OCI-M2 (cell line): ENCODE measurements around the gene FAM241B.

Experiments
- DNase-seq: peaks from one replicate; lab custom pipeline; 2025; ENCODE audit not compliant: unreplicated experiment; lab: John Stamatoyannopoulos, UW

Gene FAM241B, protein sequence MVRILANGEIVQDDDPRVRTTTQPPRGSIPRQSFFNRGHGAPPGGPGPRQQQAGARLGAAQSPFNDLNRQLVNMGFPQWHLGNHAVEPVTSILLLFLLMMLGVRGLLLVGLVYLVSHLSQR

DNA sequence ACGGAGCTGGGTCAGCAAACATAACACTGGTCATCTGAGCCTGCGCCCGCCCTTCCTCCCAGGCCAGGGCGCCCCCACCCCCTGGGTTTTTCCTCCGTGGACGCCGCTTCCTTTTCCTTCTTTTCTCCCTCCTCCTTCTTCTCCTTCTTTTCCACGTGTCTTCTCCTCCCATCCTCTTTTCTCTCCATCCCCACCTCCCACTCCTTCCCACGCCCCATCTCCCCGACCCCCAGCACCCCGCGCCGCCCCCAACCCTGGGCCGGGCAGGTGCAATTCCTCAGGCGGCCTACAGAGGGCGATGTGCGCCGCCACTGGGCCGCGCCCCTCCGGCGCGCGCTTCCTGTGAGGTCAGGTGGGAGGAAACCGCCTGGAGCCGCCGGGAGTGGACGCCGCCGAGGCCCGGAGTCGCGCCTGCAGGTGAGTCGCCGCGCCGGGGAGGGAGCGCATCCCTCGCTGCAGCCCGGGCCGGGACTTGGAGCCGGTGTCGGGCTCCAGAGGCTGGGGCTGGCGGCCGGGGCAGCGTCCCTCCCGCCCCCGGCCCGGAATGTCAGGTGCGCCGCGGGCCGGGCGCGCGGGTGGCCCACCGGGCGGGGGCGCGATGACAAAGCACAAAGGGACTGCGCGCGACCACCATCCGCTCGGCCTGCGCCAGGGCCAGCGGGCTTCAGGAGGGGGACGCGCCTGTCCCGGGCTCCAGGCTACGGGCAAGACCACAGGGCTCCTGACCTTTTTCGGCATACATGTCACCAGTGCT is at the start of gene FAM241B:
Gene FAM241B, plus strand, starts transcription at position 351 of the 754 bp plus-strand sequence. CDS start 1,497 bp downstream, outside the sequence.
- DNase-seq, result no peak

DNA sequence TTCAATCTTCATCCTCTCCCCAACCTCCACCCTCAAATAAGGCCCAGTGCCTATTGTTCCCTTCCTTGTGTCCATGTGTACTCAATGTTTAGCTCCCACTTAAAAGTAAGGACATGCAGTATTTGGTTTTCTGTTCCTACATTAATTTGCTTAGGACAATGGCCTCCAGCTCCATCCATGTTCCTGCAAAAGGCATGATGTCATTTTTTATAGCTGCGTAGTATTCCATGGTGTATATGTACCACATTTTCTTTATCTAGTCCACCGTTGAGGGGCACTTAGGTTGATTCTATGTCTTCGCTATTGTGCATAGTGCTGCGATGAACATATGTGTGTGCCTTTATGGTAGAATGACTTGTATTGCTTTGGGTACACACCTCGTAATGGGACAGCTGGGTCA is 49.6 kb upstream of the FAM241B start:
- DNase-seq, result no peak

DNA sequence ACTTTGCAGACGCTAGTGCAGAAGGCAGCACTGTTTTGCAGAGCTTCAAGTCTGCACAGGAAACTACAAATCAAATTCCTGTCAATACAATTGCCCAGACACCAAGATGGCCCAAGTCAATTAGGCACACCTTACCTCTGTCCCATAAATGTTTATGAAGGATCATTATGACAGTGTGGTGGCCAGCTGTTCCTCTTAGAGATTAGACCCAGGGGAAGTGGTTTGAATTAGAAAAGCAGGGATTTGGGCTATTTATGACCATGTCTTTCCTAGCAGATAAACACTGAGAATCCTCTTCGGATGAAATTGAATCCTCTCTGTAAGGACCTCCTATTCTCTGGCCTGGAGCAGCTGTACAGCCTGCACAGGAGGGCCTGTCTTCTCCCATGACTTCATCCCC is 46.9 kb upstream of the FAM241B start:
- no peak for DNase-seq

DNA sequence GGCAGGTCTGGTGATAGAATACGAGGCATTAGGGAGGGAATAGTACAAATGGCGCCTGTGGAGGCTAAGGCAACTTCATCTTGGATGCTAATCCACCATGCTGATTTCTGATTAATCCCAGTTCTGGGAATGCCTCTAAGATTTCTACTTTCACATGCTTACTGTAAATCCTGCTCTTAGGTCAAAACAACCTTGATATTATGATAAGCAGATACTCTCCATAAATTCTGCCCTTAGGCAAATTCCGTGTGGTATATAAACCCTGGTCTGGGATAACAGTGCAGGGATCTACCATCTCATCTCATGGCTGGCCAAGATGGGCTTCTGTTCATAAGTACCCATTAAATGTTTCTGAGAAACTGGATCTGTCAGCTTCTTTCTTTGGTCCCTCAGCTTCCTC is 45.4 kb upstream of the FAM241B start:
- no peak for DNase-seq

DNA sequence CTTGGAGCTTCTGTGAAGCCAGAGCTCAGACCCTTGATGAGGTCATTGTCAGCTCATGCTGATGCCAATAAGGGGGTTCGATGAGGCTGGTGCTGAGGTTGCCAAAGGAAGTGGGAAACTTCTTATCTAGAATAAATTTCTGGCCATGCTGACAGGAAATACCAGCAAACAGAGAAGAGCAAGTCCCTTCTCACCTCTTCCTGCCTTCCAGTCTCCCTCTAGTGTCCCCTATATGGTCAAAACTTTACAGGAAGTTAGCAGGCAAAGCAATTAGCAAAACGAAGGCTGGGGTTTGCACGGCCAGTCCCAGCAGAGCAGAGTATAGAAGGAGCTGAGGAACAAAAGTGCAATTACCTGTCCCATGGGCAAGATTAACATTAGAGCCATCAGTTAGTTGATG is 41.7 kb upstream of the FAM241B start:
- DNase-seq, result no peak

DNA sequence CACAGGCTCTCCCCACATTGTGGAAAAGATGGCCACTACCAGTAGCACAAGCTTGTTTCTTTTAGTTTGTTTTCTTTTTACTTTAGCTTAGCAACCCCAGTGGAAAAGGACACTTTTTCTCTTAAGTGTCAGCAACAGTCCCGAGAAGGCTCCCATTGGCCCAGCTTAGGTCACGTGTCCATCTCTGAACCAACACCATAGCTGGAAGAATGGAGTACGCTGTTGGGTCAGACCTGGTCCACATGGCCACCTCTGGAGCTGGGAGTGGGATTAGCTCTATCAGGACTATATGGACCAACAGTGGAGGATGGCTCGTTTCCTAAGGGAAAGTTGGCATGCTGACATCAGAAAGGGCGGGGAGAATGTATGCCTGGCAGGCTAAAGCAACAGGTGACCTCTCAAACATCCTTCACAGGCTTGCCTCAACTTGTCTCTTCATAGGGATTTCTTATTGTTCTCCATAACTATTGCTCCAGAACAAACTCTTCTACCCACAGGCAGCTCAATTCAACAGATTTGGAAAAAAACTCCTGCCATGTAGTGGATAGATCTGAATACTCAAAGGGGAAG is 29.2 kb upstream of the FAM241B start:
- DNase-seq, result no peak

DNA sequence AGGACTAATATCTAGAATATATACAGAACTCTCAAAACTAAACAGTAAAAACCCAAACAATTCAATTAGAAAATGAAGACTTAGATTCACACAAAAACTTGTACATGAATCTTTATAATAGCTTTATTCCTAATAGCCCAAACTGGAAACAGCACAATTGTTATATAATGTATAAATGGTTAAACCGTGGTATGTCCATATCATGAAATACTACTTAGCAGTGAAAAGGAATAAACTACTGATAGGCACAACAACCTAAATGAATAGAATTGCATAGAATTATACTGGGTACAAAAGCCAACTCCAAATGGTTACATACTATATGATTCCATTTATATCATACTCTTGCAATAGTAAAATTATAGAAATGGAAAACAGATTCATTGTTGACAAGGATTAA is 21.0 kb upstream of the FAM241B start:
- DNase-seq, result no peak

DNA sequence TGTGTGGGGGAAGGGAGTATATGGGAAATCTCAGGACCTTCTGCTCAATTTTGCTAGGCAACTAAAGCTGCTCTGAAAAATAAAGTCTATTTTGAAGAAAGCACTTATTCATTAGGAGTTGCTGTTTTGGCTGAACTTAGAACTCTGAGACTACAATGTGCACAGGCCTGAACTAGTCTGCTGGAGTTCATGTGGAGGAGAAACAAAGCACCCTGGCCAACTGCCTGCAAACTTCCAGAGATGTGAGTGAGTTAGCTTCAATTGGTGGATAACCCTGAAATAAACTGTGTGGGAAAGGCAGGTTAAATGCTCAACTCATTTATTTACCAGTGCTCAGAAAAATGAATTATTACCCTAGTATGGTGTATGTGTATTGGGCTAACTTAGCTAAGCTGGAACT is 17.3 kb upstream of the FAM241B start:
- DNase-seq, result no peak

DNA sequence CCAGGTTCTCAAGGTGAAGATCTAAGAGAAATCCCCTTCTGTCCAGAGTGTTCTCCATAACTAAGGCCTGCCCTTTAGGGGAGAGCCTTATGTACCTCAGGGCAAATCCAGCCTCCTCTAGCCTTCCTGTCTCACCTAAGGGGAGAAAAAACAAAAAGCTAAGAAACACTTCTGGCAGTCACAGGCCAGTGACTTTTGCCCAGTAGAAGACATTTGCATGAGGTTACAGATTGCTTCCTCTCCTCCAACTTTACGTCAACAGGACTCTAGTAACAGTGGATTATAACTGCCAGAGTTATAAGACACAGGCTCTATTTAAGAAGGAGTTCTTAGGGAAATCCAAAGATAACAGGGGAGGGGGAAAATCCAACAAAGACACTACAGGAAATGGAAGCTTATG is 15.9 kb upstream of the FAM241B start:
- DNase-seq, result no peak

DNA sequence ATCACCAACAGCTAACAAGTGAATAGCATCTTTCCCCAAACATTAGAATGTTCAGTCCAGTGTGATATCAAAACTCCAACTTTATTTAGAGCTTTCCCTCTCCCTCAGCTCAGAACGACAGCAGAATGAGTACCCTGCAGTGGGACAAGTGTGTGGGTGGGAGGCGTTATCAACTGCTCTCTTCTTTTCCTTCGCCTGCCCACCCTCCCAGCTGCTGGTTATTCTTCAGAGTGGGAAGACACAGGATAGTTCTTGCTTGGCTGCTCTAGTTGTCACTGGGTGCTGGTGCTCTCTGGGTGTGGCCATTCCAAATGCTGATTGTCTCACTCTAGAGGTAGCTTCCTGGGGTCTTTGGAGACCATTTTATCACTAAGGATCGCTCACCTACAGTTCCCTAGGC is 13.7 kb upstream of the FAM241B start:
- DNase-seq, result no peak

DNA sequence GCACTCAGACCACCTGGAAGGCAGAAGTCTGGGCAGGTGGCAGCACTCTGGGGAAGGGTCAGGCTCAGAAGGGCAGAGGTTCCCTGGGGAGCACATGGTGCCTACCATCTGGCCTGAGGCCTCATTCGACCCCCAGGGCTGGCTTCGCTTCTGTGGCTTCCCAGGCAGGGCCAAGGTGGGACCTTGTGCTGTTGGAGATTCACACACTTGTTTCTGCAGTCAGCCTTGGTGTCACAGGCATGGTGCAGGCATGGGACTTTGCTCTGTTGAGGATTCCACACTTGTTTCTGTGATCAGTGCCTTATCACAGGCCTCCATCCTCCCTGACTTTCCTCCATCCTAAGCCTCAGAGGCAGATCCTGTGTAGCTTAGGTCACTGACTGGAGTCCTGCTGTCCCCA is 11.3 kb upstream of the FAM241B start:
- no peak for DNase-seq

DNA sequence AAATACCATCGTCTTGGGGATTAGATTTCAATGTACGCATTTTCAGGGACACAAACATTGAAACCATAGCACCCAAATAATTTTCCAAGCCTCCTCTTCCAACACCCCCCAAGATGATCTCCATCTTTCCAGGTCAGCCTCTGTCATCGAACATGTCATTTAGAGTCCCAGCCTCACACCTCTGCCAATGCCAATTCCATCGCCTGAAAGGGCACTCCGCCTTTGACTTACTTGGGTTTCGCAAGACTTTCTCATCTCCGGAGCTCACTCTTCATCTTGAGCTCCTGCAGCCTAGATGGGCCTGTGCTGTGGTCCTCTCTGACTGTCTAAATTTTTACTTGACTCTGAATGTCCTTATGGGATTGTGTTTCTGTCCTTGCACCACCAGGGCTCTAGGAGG is 10.4 kb upstream of the FAM241B start:
- no peak for DNase-seq

DNA sequence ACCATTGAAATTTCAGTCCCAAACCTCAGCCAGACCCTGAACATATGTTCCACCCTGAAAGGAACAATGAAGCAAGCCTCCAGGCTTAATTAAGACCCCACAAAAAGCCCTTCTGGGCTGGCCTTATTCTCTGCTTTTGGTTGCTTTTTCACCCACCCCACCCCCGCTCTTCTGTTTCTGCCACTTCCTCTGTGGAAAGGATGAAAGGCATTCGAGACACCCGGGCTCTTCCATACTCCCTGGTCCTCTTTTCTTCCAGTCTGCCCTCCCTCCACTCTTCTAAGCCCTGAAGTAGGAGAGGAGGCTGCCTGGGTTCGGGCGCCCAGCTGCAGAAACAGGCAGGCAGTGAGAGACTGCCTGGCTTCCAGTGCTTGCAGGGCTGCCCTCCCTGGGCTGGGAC is 9.4 kb upstream of the FAM241B start:
- no peak for DNase-seq

DNA sequence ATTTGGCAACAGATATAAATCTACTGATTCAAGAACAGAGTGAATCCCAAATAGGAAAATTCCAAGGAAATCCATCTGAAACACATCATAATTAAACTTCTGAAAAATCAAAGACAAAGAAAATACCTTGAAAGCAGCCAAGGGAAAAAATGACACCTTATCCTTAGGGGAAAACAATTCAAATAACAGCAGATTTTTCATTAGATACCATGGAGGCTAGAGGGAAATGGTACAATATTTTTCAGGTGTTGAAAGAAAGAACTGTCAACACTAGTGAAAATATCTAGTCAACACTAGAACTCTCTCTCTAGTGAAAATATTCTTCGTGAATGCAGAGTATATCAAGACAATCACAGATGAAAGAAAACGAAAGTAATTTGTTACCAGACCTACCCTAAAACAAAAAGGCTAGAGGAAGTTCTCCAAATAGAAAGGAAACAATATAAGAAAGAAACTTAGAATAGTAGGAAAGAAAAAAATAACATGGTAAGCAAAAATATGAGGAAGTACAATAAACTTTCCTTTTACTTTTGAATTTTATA is 5.7 kb upstream of the FAM241B start:
- DNase-seq, result no peak

DNA sequence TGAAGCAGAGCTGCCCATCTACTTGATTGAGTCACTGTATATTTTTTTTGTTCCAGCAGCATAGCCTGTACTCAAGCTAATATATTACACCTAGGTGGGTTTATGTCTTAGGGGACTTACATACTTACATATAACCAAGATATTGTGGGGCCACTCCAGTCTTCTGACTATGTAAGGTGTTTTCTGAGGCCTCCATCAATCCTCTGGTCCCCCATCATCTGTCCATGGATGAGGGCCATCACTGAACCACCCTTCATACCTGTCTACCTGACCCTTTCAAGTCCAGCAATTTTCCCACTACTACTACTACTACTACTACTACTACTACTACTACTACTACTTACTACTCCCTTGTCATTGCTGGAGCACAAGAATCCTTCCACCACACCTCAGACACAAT is 3.2 kb upstream of the FAM241B start:
- no peak for DNase-seq

DNA sequence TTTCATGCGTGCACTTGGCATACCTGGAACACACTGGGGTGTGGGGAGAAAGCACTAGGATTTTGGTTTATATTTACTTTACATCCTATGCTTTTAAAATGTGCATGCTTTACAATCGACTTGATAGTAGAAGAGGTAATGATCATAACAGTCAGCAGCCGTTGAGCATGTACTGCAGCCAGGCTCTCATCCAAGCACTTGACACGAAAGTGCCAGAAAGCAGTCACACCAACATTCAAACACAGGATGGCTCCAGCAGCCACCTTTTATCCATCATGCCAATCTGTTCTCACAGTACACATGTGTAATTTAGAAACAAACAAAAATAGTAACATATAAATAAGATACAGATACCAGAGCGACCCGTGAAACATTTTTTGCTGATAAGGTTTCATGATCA is 1.2 kb upstream of the FAM241B start:
- DNase-seq, result no peak

DNA sequence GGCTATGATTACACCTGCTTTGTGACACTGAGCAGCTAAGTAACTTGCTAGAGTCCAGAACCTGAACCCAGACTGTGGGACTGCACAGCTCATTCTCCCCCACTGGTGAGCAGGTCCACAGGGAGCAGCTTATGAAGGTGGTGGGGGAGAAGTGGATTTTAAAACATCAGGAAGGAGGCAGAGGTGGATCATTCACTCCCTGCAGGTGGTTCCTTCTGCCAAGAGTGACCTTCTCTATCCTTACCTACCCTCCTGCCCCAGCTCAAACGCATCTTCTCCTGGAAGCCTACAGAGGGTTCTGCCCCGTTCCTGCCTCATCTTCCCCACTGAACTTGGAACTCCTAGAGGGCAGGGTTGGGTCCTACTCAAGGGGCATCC is 539 bp upstream of the FAM241B start:
- no peak for DNase-seq

DNA sequence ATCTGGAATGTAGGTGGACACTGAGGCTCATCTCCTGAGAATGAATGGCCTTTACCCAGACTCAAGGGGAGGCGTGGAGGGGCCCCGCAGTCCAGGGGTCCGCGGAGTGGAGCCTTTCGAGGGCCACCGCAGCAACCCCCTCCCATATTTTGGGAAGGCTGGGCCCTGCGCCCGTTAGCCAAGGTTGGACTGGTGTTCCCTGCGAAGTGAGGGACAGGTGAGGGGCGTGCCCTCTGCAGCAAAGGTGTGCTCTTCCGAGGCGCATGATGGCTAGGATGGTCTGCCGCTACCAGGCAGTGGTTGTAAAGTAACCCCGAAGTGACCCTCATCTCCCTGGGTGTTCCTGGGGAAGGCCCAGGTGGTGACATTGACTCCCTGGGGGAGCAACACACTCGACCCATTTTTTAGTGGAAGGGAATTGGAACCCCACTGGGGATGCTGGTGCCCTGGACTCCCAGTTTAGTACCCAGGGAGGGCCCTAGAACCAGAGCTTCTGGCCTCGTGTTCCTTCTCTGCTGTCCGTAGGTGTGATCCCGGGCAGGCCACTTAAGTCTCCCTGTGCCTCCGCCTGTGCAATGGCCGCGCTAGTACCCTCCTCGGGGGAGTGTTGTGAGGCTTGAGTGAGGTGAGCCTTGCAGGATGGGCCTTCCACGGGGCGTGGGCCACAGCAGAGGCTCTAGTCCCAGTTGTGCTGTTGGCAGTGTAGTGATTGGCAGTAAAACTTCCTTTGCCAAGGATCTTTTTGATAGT is 779 bp downstream of the FAM241B start:
- DNase-seq, result no peak

DNA sequence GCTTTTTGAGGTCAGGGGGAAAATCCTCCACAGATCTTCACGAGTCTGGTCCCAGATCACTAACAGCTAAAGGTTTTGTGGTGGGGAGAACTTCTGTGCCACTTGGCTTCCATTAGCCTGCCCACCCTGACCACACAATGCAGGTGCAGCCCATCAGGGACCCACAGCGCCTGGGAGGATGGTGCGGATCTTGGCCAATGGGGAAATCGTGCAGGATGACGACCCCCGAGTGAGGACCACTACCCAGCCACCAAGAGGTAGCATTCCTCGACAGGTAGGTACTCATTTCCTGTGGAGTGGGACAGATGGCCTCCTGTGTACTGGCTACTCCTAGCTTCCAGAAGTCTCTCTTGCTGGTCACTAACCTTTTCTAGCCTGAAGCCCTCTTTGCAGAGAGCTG is 1.5 kb downstream of the FAM241B start:
- DNase-seq, result no peak

DNA sequence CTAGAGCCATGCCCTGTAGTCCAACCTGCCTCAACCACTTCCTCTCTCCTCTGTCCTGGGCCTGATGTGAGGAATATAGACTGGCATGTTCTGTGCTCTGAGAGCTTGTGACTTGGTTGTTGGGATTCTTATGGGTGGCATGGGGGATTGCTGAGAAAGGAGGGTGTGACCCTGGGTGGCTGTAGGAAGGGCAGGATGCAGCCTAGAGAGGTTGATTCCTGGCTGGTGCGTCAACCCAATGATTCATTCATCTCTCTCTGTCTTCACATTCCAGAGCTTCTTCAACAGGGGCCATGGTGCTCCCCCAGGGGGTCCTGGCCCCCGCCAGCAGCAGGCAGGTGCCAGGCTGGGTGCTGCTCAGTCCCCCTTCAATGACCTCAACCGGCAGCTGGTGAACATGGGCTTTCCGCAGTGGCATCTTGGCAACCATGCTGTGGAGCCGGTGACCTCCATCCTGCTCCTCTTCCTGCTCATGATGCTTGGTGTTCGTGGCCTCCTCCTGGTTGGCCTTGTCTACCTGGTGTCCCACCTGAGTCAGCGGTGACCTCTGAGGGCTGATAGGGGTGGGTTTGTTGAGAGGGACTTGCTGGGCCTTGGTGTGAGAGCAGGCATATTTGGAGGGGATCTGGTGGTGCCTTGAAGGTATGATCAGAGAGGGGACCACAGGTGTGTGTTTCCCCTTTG is 2.6 kb downstream of the FAM241B start:
- no peak for DNase-seq
